ENCODE results near the gene CATSPERD.

GRCh38 chr19:5806905-5807304, 86.5 kb downstream of the CATSPERD start:
- TF ChIP-seq, protein P1, sequence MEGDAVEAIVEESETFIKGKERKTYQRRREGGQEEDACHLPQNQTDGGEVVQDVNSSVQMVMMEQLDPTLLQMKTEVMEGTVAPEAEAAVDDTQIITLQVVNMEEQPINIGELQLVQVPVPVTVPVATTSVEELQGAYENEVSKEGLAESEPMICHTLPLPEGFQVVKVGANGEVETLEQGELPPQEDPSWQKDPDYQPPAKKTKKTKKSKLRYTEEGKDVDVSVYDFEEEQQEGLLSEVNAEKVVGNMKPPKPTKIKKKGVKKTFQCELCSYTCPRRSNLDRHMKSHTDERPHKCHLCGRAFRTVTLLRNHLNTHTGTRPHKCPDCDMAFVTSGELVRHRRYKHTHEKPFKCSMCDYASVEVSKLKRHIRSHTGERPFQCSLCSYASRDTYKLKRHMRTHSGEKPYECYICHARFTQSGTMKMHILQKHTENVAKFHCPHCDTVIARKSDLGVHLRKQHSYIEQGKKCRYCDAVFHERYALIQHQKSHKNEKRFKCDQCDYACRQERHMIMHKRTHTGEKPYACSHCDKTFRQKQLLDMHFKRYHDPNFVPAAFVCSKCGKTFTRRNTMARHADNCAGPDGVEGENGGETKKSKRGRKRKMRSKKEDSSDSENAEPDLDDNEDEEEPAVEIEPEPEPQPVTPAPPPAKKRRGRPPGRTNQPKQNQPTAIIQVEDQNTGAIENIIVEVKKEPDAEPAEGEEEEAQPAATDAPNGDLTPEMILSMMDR (IDR thresholded peaks at IDR 0.05), result no peak
- TF ChIP-seq POLR2A (IDR thresholded peaks at IDR 0.05), result no peak
